Heart right ventricle (tissue), 16 donors: Measurements from ENCODE around the gene ATP2C2. TPM values are rescaled to one million over a fixed set of nuclear protein-coding genes. Genes with fewer than 3 reads are reported as not detected.

ENCODE experiments used
- ATAC-seq, 8 donors: fragments of 200-7000 bp; cut with Tn5 transposase; one replicate each; pipeline ENCODE4 v1.9.1; 2020; ENCODE audit warnings: mild to moderate bottlenecking in 8 of 8, moderate library complexity in 8 of 8, moderate number of reproducible peaks in 1 of 8
- DNase-seq, 2 donors: peaks; one replicate each; pipeline ENCODE4 v3.0.0-alpha.2; 2020
- H3K27ac ChIP-seq, 10 donors: fragments of 200-600 bp; sonication (generic) in 2 of 10; one replicate each; pipeline versions ENCODE4 v1.5.0 to v1.8.0; 2020 to 2022; ENCODE audit warnings: mild to moderate bottlenecking in 3 of 10
- H3K27me3 ChIP-seq, 7 donors: fragments of 200-600 bp; one replicate each; pipeline ENCODE4 v1.8.0; 2021 to 2022; ENCODE audit warnings: mild to moderate bottlenecking in 2 of 7
- H3K36me3 ChIP-seq, 9 donors: fragments of 200-600 bp; sonication (generic) in 1 of 9; one replicate each; pipeline versions ENCODE4 v1.5.0 to v1.8.0; 2020 to 2022; ENCODE audit warnings: mild to moderate bottlenecking in 2 of 9
- H3K4me1 ChIP-seq, 9 donors: fragments of 200-600 bp; sonication (generic) in 1 of 9; one replicate each; pipeline versions ENCODE4 v1.5.0 to v1.8.0; 2020 to 2022; ENCODE audit warnings: mild to moderate bottlenecking in 4 of 9
- H3K4me3 ChIP-seq, 10 donors: fragments of 200-600 bp; sonication (generic) in 2 of 10; one replicate each; pipeline versions ENCODE4 v1.5.0 to v1.8.0; 2020 to 2022; ENCODE audit warnings: mild to moderate bottlenecking in 7 of 10, moderate library complexity in 2 of 10
- H3K9me3 ChIP-seq, 11 donors: fragments of 200-600 bp in 10 of 11; sonication (generic) in 2 of 11; one replicate each; pipeline versions ENCODE4 v1.5.0 to v1.8.0; 2013 to 2022; ENCODE audit warnings: mild to moderate bottlenecking in 2 of 11, control low read depth in 1 of 11, moderate library complexity in 1 of 11
- CTCF ChIP-seq, 9 donors: fragments of 200-600 bp; sonication (generic) in 2 of 9; IDR thresholded peaks; one replicate each; pipeline versions ENCODE4 v1.5.0 to v1.8.0; 2021 to 2022; ENCODE audit warnings: antibody characterized with exemption in 9 of 9, mild to moderate bottlenecking in 5 of 9, moderate library complexity in 1 of 9
- WGBS, 2 donors: extraction: QIAGEN DNeasy Blood & Tissue Kit; methylation state at CpG; one replicate each; pipeline ENCODE4 v1.1.7; 2013; ENCODE audit warnings: inconsistent platforms in 1 of 2; 5-methylcytosine and 5-hydroxymethylcytosine counted together
- intact Hi-C, 10 donors: fragments of 100-400 bp; cut with DNase I; formaldehyde crosslinking; loops; one replicate each; pipeline versions ENCODE4 v1.11.1 to v1.14.2; 2022
- polyA plus RNA-seq, 2 donors: library from polyadenylated mRNA; stranded (reverse); fragments of 200-250 nt; gene quantifications; one replicate each; pipeline ENCODE4 v1.2.3, GENCODE V29; 2013
- total RNA-seq, 10 donors: library from RNA; stranded (reverse); fragmentation: NEBNext Ultra II Directional in 3 of 10; extraction: Animal tissue kit (Norgen Biotek cat#: 25700) in 3 of 10; gene quantifications; one replicate each; pipeline versions ENCODE4 v1.2.1 to v1.2.4, GENCODE V29; 2021 to 2023
- donor health status: Arrhythmogenic right ventricular cardiomyopathy.
- donor health status: ischemic (EF 13 %, LVEDD 7.1; RV severe dilation, severe dysfunction).
- donor health status: healthy with polysubstance abuse.
- donor health status: DM: no; HTN: yes; CAD: no.
- donor health status: DM: no; HTN: no; CAD: no.
- donor health status: ischemic (EF 25% LVEDD 6.9; RV normal size, moderate dysfunction).
- donor health status: ischemic (EF 25% LVEDD 5.7; RV mildly dilated, moderate dysfunction).
- donor health status: healthy.
- donor health status: DM: yes; HTN: yes; CAD: no.
- donor health status: Ischemic cardiomyopathy.
- donor health status: ischemic (EF 35%, LVEDD 5.7; RV mildly dilated, moderate dysfunction).
- donor health status: nonischemic (EF 11% LVEDD 7.7; RV severe dilation, severe dysfunction).
- donor health status: DM: yes; HTN: yes; CAD: no.
- donor health status: PGD.
- donor health status: ischemic (EF 29% LVEDD 5.4; RV normal size, mild dysfunction).
- donor health status: nonischemic (EF 23%, LVEDD 6.1; RV moderate dilation, normal function).

Gene ATP2C2
- total and polyA plus RNA-seq, 12 donors: 0.01 TPM; not detected in 11

DNA sequence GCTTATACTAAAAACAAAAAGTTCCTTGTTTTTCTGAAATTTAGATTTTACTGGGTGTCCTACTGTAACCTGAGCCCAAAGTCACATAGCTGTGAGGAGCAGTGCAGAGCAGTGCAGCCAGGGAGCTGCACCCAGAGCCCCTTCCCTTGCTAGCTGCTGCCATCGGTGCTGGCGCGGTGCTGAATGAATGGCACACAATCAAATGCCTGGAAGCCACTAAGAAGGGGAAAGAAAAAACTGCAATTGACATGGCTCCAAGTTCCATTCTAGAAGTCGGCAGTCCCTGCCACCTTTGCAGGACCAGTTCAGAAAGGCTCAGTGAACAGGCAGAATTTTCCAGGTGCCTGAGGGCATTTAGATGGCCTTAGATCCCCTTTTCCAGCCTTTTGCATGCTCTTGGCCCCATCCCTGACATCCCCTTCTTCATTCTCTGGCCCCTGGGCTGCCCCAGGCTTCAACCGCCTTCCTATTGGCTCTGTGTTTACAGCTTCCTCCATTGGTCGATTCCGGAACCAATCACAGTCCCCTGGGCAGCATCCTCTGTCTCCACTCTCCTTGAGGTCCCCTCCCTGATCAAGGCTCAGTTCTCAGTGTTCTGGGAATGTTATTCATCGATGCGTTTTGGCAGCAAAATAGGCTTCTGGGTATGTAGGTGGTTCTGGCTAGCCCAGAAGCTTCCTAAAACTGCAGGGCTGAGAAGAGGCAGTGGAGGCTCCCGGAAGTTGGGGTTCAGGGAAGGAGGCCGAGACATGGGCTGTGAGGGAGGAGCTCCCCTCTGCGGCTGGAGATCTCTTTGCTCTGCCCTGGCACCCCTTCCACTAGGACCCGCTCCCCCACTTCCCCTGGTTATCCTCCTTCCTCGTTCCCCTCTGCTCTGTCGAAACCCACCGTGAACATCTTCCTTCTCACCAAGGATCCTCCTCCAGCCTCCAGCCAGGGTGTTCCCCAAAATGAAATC is 37.9 kb downstream of the ATP2C2 start:
- 76 to 79% methylated on average over 16 of the region's 16 CpGs for WGBS, 2 donors
- H3K4me1 ChIP-seq: peaks cover 0 to 3% (median 0%) of the 10 kb centered on the region in 9 donors
- H3K27me3 ChIP-seq: peaks cover 0 to 57% (median 35%) of the 10 kb centered on the region in 7 donors
- no peak for DNase-seq
- TF ChIP-seq CTCF (IDR thresholded peaks at IDR 0.05): no peak
- no peak overlapping the region for H3K27ac ChIP-seq
- no peaks in the 10 kb centered on the region for H3K36me3 ChIP-seq
- peaks cover 0 to 7% (median 0%) of the 10 kb centered on the region in 11 donors for H3K9me3 ChIP-seq
- intact Hi-C loops: no loop called here
- ATAC-seq: no peak
- H3K4me3 ChIP-seq: no peak overlapping the region

DNA sequence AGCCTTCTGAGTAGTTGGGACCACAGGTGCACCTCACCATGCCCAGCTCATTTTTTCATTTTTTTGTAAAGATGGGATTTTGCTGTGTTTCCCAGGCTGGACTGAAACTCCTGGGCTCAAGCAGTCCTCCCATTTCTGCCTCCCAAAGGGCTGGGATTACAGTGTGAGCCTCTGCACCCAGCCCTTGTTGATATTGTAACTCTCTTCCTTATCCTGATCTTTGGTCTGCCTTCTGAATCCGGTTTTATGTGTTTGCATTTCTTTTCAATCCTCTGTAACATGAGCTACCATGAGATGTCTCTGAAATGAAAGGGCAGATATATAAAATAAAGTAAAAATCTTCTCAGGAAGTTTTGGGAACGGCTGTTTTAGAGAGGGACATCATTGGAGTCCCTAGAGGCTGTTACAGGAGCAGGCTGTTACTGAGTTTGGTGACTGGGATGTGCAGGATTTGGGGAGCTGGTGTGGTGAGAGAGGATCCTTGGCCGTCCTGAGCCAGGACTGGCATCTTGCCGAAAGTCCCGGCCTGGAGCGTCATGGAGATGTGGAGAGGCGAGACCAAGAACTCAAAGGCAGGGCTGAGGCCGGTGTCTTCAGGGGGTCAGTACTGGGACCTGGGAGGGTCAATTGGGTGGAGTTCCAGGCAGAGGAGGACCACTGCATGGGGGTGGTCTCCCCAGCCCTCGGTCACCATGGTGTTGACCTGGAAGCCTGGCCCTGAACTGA is 39.4 kb downstream of the ATP2C2 start:
- H3K27me3 ChIP-seq: peaks cover 0 to 55% (median 35%) of the 10 kb centered on the region in 7 donors
- 77 to 81% methylated on average over 9 of the region's 9 CpGs for WGBS, 2 donors
- no peak for TF ChIP-seq CTCF (IDR thresholded peaks at IDR 0.05)
- H3K9me3 ChIP-seq: no peaks in the 10 kb centered on the region
- no peak overlapping the region for H3K4me3 ChIP-seq
- intact Hi-C loops: no loop called here
- peaks cover 0 to 3% (median 0%) of the 10 kb centered on the region in 9 donors for H3K4me1 ChIP-seq
- ATAC-seq (no peak), DNase-seq (no peak)
- no peaks in the 10 kb centered on the region for H3K36me3 ChIP-seq
- no peak overlapping the region for H3K27ac ChIP-seq

GRCh38 chr16:84408314-84408690 is 40.0 kb downstream of the ATP2C2 start:
- intact Hi-C loops: no loop called here

More at GRCh38 chr16:84408314-84408690, 40.0 kb downstream of the ATP2C2 start:
- no peak for TF ChIP-seq CTCF (IDR thresholded peaks at IDR 0.05)
- H3K9me3 ChIP-seq: no peaks in the 10 kb centered on the region
- WGBS, 2 donors: 78 to 86% methylated on average over 10 of the region's 10 CpGs
- ATAC-seq (no peak), DNase-seq (no peak)
- no peak overlapping the region for H3K4me3 ChIP-seq
- H3K4me1 ChIP-seq: peaks cover 0 to 3% (median 0%) of the 10 kb centered on the region in 9 donors
- peaks cover 0 to 52% (median 35%) of the 10 kb centered on the region in 7 donors for H3K27me3 ChIP-seq
- H3K36me3 ChIP-seq: no peaks in the 10 kb centered on the region
- H3K27ac ChIP-seq: no peak overlapping the region
